AG09309 (cell line): Measurements from ENCODE around the gene ZNF8.

Experiments
- DNase-seq: peaks from one replicate; pipeline ENCODE4 v3.0.0-alpha.2; 2010; ENCODE audit warnings: low read depth
- H3K4me3 ChIP-seq: 2 replicates; pipeline ENCODE4 v1.5.1; 2011; ENCODE audit warnings: mild to moderate bottlenecking, low read depth, low read length, moderate library complexity; ENCODE audit not compliant: control insufficient read depth
- CTCF ChIP-seq: IDR thresholded peaks from 2 replicates; pipeline ENCODE4 v1.5.1; 2011; ENCODE audit warnings: mild to moderate bottlenecking, low read depth, low read length, inconsistent platforms; ENCODE audit not compliant: insufficient read depth, control insufficient read depth; ENCODE audit errors: missing control alignments

Gene ZNF8

GRCh38 chr19:58291943-58292342 is 13.2 kb downstream of the ZNF8 start:
- DNase-seq: no peak
- TF ChIP-seq CTCF: no peak
- H3K4me3 ChIP-seq: no peak overlapping the region

- H3K4me3 ChIP-seq: no peak overlapping the region
- no peak for DNase-seq
- no peak for TF ChIP-seq CTCF
Observed at GRCh38 chr19:58294743-58295374, 16.1 kb downstream of the ZNF8 start.

GRCh38 chr19:58296104-58296503 is 17.3 kb downstream of the ZNF8 start:
- TF ChIP-seq CTCF: no peak
- DNase-seq: peak; percentile 43
- H3K4me3 ChIP-seq: no peak overlapping the region

GRCh38 chr19:58300620-58301019 is 21.9 kb downstream of the ZNF8 start:
- TF ChIP-seq CTCF: no peak
- H3K4me3 ChIP-seq: no peak overlapping the region
- DNase-seq: no peak

DNA sequence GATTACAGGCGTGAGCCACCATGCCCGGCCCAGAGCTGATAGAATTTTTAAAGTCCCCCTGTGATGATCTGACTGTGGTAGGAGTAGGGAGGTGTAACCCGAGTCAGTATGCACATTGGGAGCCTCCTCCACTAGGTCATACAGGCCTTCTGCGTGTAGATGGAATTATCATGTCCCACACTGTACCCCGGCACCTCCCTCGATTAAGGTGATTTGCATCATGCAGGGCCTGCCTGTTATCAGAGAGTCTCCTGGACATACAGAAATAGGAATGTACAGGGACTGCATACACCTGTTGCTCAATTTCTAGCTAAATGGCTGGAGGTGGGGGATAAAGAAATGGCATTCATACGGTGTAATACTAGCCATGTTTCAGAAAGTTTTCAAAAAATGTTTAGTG is 25.5 kb downstream of the ZNF8 start:
- DNase-seq: no peak
- TF ChIP-seq CTCF: no peak
- no peak overlapping the region for H3K4me3 ChIP-seq

DNA sequence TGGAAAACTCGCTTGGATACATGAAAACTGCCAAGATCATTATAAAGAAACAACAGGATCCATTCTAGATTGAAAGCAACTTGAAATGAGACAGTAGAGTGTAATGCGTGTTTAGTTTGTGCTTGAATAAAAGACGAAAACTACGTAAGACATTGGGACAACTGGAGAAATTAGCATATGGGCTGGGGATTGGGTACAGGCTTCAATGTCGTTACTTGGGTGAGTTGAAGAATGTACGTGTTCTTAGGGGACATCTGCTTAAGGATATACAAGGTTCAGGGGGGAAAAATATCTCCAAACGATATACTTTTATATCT is 26.0 kb downstream of the ZNF8 start:
- TF ChIP-seq CTCF: no peak
- DNase-seq: no peak
- peak overlapping the region; percentile 91 for H3K4me3 ChIP-seq
